ENCODE results near the gene FBXO27. TPM values are rescaled to one million over a fixed set of nuclear protein-coding genes. Genes with fewer than 3 reads are reported as not detected.

FBXO27 gene
- polyA plus RNA-seq, 1 donor from 2014 or later, result 2.7 TPM

DNA sequence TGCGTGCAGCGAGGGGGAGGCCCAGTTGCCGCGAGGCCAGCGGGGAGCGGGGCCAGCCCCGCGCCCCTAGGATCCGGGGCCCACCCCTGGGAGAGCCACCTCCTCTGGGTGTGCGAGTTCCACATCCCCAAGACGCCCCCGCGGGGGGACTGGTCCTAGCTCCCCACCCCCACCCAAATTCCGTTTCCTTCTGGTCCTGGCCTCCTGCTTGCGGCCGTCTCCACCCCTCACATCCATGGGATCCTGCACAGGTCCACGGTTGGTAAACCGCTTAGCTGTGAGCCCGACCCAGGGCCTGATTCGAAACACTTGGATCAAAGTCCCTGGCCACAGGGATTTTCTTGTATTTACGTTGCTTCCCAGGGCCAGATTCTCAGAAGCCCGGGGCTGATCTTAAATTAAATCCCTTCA is 56.5 kb downstream of the FBXO27 start:
- Histone ChIP-seq H3K27ac (ENCODE audit: low read length) (no peak overlapping the region), H3K4me2 (ENCODE audit: low read length) (no peak overlapping the region), H3F3A (ENCODE audit: insufficient read depth, low read length, poor library complexity, severe bottlenecking) (no peaks in the 10 kb centered on the region), H3K27me3 (ENCODE audit: insufficient read depth, low read depth, low read length) (peaks cover 17% of the 10 kb centered on the region), H2AFZ (ENCODE audit: low read depth, low read length) (no peak overlapping the region), H3K79me2 (replicated peaks; ENCODE audit: insufficient read depth, low read length) (no peaks in the 10 kb centered on the region), H3K4me3 (ENCODE audit: low read length) (no peak overlapping the region), H4K20me1 (ENCODE audit: insufficient read depth) (no peaks in the 10 kb centered on the region), H3K9me2 (ENCODE audit: insufficient read depth, low read length) (no peaks in the 10 kb centered on the region), H3K36me3 (ENCODE audit: insufficient read depth, low read length) (no peaks in the 10 kb centered on the region), H3K9ac (ENCODE audit: low read length) (no peak overlapping the region), H3K9me3 (ENCODE audit: low read length) (no peaks in the 10 kb centered on the region)
- TF ChIP-seq MXI1 (conservative IDR thresholded peaks at IDR 0.05; ENCODE audit: poor library complexity, severe bottlenecking) (no peak), EZH2 (IDR thresholded peaks at IDR 0.05; ENCODE audit: borderline replicate concordance, insufficient read depth, low read length, poor library complexity, severe bottlenecking) (no peak), POLR2AphosphoS5 (IDR thresholded peaks at IDR 0.05) (no peak), CTCF (IDR thresholded peaks at IDR 0.05; ENCODE audit: poor library complexity, severe bottlenecking) (no peak), SMC3 (conservative IDR thresholded peaks at IDR 0.05; ENCODE audit: poor library complexity) (no peak), TAF1 (IDR thresholded peaks at IDR 0.05; ENCODE audit: low read depth) (no peak), EP300 (conservative IDR thresholded peaks at IDR 0.05; ENCODE audit: poor library complexity, severe bottlenecking) (no peak)
- TF ChIP-seq, protein P1, sequence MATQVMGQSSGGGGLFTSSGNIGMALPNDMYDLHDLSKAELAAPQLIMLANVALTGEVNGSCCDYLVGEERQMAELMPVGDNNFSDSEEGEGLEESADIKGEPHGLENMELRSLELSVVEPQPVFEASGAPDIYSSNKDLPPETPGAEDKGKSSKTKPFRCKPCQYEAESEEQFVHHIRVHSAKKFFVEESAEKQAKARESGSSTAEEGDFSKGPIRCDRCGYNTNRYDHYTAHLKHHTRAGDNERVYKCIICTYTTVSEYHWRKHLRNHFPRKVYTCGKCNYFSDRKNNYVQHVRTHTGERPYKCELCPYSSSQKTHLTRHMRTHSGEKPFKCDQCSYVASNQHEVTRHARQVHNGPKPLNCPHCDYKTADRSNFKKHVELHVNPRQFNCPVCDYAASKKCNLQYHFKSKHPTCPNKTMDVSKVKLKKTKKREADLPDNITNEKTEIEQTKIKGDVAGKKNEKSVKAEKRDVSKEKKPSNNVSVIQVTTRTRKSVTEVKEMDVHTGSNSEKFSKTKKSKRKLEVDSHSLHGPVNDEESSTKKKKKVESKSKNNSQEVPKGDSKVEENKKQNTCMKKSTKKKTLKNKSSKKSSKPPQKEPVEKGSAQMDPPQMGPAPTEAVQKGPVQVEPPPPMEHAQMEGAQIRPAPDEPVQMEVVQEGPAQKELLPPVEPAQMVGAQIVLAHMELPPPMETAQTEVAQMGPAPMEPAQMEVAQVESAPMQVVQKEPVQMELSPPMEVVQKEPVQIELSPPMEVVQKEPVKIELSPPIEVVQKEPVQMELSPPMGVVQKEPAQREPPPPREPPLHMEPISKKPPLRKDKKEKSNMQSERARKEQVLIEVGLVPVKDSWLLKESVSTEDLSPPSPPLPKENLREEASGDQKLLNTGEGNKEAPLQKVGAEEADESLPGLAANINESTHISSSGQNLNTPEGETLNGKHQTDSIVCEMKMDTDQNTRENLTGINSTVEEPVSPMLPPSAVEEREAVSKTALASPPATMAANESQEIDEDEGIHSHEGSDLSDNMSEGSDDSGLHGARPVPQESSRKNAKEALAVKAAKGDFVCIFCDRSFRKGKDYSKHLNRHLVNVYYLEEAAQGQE (IDR thresholded peaks at IDR 0.05; ENCODE audit: borderline replicate concordance), result no peak

- Histone ChIP-seq H3K9ac (ENCODE audit: low read length) (no peak within 1 kb of the TSS), H3K4me2 (ENCODE audit: low read length) (no peak within 1 kb of the TSS), H3K4me3 (ENCODE audit: low read length) (peak within 1 kb of the TSS; percentile 31), H3K27me3 (ENCODE audit: insufficient read depth, low read depth, low read length) (peaks cover 17% of the 10 kb centered on the region), H4K20me1 (ENCODE audit: insufficient read depth) (no peaks in the 10 kb centered on the region), H3F3A (ENCODE audit: insufficient read depth, low read length, poor library complexity, severe bottlenecking) (no peaks in the 10 kb centered on the region), H3K27ac (ENCODE audit: low read length) (no peak within 1 kb of the TSS), H3K9me3 (ENCODE audit: low read length) (no peaks in the 10 kb centered on the region), H3K9me2 (ENCODE audit: insufficient read depth, low read length) (no peaks in the 10 kb centered on the region), H3K36me3 (ENCODE audit: insufficient read depth, low read length) (no peaks in the 10 kb centered on the region), H2AFZ (ENCODE audit: low read depth, low read length) (no peak within 1 kb of the TSS), H3K79me2 (replicated peaks; ENCODE audit: insufficient read depth, low read length) (no peaks in the 10 kb centered on the region)
- TF ChIP-seq TAF1 (IDR thresholded peaks at IDR 0.05; ENCODE audit: low read depth) (no peak), CTCF (IDR thresholded peaks at IDR 0.05; ENCODE audit: poor library complexity, severe bottlenecking) (no peak), EZH2 (IDR thresholded peaks at IDR 0.05; ENCODE audit: borderline replicate concordance, insufficient read depth, low read length, poor library complexity, severe bottlenecking) (no peak), RAD21 (conservative IDR thresholded peaks at IDR 0.05) (no peak), SMC3 (conservative IDR thresholded peaks at IDR 0.05; ENCODE audit: poor library complexity) (no peak), EP300 (conservative IDR thresholded peaks at IDR 0.05; ENCODE audit: poor library complexity, severe bottlenecking) (no peak), POLR2AphosphoS5 (IDR thresholded peaks at IDR 0.05) (no peak), MXI1 (conservative IDR thresholded peaks at IDR 0.05; ENCODE audit: poor library complexity, severe bottlenecking) (no peak)
- TF ChIP-seq, protein P1 (IDR thresholded peaks at IDR 0.05; ENCODE audit: borderline replicate concordance), result no peak
Measured at GRCh38 chr19:38975214-38975860, 57.0 kb downstream of the FBXO27 start, which contains the start of gene FBXO17. FBXO17 (minus strand) TSS chr19:38975742; CDS start chr19:38950319, 25,423 bp downstream.

Data from neural cell (in vitro differentiated cells).